Liver (tissue), 9 donors: ENCODE results near the gene DIS3L2. TPM values are rescaled to one million over a fixed set of nuclear protein-coding genes. Genes with fewer than 3 reads are reported as not detected.

Source experiments
- DNase-seq: peaks from one replicate; pipeline ENCODE4 v3.0.0-alpha.2; 2017; ENCODE audit warnings: low spot score
- H3K27ac ChIP-seq, 2 donors: one replicate each; pipeline ENCODE4 v1.7.0; 2013; ENCODE audit warnings: inconsistent platforms in 2 of 2, low read length in 2 of 2, control low read depth in 1 of 2, low read depth in 1 of 2, mild to moderate bottlenecking in 1 of 2
- H3K27me3 ChIP-seq, 4 donors: one replicate each; pipeline versions ENCODE4 v1.6.1 to v1.7.0; 2013; ENCODE audit warnings: low read length in 3 of 4, inconsistent platforms in 1 of 4, mild to moderate bottlenecking in 1 of 4, moderate library complexity in 1 of 4; ENCODE audit not compliant: control insufficient read depth in 4 of 4, insufficient read depth in 4 of 4
- H3K36me3 ChIP-seq, 4 donors: one replicate each; pipeline versions ENCODE4 v1.6.1 to v1.7.0; 2013; ENCODE audit warnings: low read length in 3 of 4, mild to moderate bottlenecking in 3 of 4, low read depth in 1 of 4, moderate library complexity in 1 of 4; ENCODE audit not compliant: control insufficient read depth in 4 of 4, insufficient read depth in 3 of 4
- H3K4me1 ChIP-seq, 4 donors: one replicate each; pipeline versions ENCODE4 v1.6.1 to v1.7.0; 2013; ENCODE audit warnings: low read length in 3 of 4, mild to moderate bottlenecking in 3 of 4, moderate library complexity in 1 of 4; ENCODE audit not compliant: control insufficient read depth in 4 of 4, insufficient read depth in 4 of 4
- H3K4me3 ChIP-seq, 3 donors: one replicate each; pipeline versions ENCODE4 v1.6.1 to v1.7.0; 2013; ENCODE audit warnings: low read length in 3 of 3, control low read depth in 1 of 3, low read depth in 1 of 3, mild to moderate bottlenecking in 1 of 3
- H3K9ac ChIP-seq, 2 donors: one replicate each; pipeline ENCODE4 v1.7.0; 2013; ENCODE audit warnings: low read length in 2 of 2, mild to moderate bottlenecking in 2 of 2, moderate library complexity in 2 of 2, control low read depth in 1 of 2, low read depth in 1 of 2
- H3K9me3 ChIP-seq, 4 donors: one replicate each; pipeline versions ENCODE4 v1.6.1 to v1.7.0; 2013; ENCODE audit warnings: low read length in 3 of 4; ENCODE audit not compliant: control insufficient read depth in 4 of 4
- ATF3 ChIP-seq: IDR thresholded peaks from 2 replicates; pipeline ENCODE4 v1.6.1; 2016; ENCODE audit warnings: antibody characterized with exemption
- CTCF ChIP-seq: fragments of 150-350 bp; IDR thresholded peaks from 2 replicates; pipeline ENCODE4 v1.5.1; 2017; ENCODE audit warnings: improper control_type of control experiment, low read depth, low read length; ENCODE audit not compliant: missing input control
- EGR1 ChIP-seq, 2 donors: IDR thresholded peaks; 2 replicates each; pipeline ENCODE4 v1.6.1; 2016 to 2018; ENCODE audit warnings: antibody characterized with exemption in 2 of 2, low read depth in 2 of 2
- FOXA1 ChIP-seq: IDR thresholded peaks from 2 replicates; pipeline ENCODE4 v1.6.1; 2016; ENCODE audit warnings: antibody characterized with exemption
- FOXA2 ChIP-seq: IDR thresholded peaks from 2 replicates; pipeline ENCODE4 v1.6.1; 2016; ENCODE audit warnings: antibody characterized with exemption
- GABPA ChIP-seq, 2 donors: IDR thresholded peaks in 1 of 2; conservative IDR thresholded peaks in 1 of 2; 2 replicates each; pipeline ENCODE4 v1.6.1; 2016; ENCODE audit warnings: antibody characterized with exemption in 2 of 2, mild to moderate bottlenecking in 1 of 2, moderate library complexity in 1 of 2
- HNF4A ChIP-seq, 2 donors: conservative IDR thresholded peaks; 2 replicates each; pipeline ENCODE4 v1.6.1; 2016; ENCODE audit warnings: antibody characterized with exemption in 2 of 2, mild to moderate bottlenecking in 2 of 2
- HNF4G ChIP-seq: IDR thresholded peaks from 2 replicates; pipeline ENCODE4 v1.6.1; 2016; ENCODE audit warnings: antibody characterized with exemption
- JUND ChIP-seq, 2 donors: IDR thresholded peaks; 2 replicates each; pipeline ENCODE4 v1.6.1; 2016; ENCODE audit warnings: antibody characterized with exemption in 2 of 2
- MAX ChIP-seq: IDR thresholded peaks from 2 replicates; pipeline ENCODE4 v1.6.1; 2016; ENCODE audit warnings: antibody characterized with exemption
- NR2F2 ChIP-seq: IDR thresholded peaks from 2 replicates; pipeline ENCODE4 v1.6.1; 2016; ENCODE audit warnings: antibody characterized with exemption
- RAD21 ChIP-seq, 2 donors: IDR thresholded peaks; 2 replicates each; pipeline ENCODE4 v1.6.1; 2016; ENCODE audit warnings: antibody characterized with exemption in 2 of 2, mild to moderate bottlenecking in 2 of 2
- REST ChIP-seq: IDR thresholded peaks from 2 replicates; pipeline ENCODE4 v1.6.1; 2016; ENCODE audit warnings: antibody characterized with exemption, mild to moderate bottlenecking
- RXRA ChIP-seq, 2 donors: IDR thresholded peaks; 2 replicates each; pipeline ENCODE4 v1.6.1; 2017 to 2018; ENCODE audit warnings: antibody characterized with exemption in 2 of 2, mild to moderate bottlenecking in 1 of 2
- SP1 ChIP-seq: IDR thresholded peaks from 2 replicates; pipeline ENCODE4 v1.6.1; 2018; ENCODE audit warnings: antibody characterized with exemption, mild to moderate bottlenecking
- TAF1 ChIP-seq: conservative IDR thresholded peaks from 2 replicates; pipeline ENCODE4 v1.6.1; 2016; ENCODE audit warnings: antibody characterized with exemption, mild to moderate bottlenecking
- YY1 ChIP-seq: IDR thresholded peaks from 2 replicates; pipeline ENCODE4 v1.6.1; 2016; ENCODE audit warnings: antibody characterized with exemption, mild to moderate bottlenecking
- ZBTB33 ChIP-seq: IDR thresholded peaks from 2 replicates; pipeline ENCODE4 v1.6.1; 2016; ENCODE audit warnings: antibody characterized with exemption
- WGBS: extraction: QIAGEN DNeasy Blood & Tissue Kit; methylation state at CpG from one replicate; pipeline ENCODE4 v1.1.7; 2013; 5-methylcytosine and 5-hydroxymethylcytosine counted together
- polyA plus RNA-seq, 2 donors: library from polyadenylated mRNA; stranded (reverse) in 1 of 2; unstranded in 1 of 2; fragments of 200-250 nt in 1 of 2; fragments of >200 nt in 1 of 2; fragmentation: Nextera tagmentation in 1 of 2; extraction: Ambion mirVana in 1 of 2; gene quantifications; one replicate each; pipeline versions ENCODE4 v1.2.1 to v1.2.3, GENCODE V29; 2013 to 2015
- total RNA-seq, 2 donors: library from RNA; depleted of rRNA; stranded (reverse); fragments of >200 nt; gene quantifications; one replicate each; pipeline ENCODE4 v1.2.3, GENCODE V29; 2014
- donor health status: healthy.
- donor health status: healthy.
- donor health status: healthy.
- donor health status: healthy.
- donor health status: healthy.

DIS3L2 gene
- total and polyA plus RNA-seq, 4 donors = 5.7 to 21.5 (median 8.8) TPM

GRCh38 chr2:231984992-231985391, 23.5 kb downstream of the DIS3L2 start:
- Histone ChIP-seq H3K36me3 (no peaks in the 10 kb centered on the region), H3K9ac (no peak overlapping the region), H3K27me3 (no peaks in the 10 kb centered on the region), H3K9me3 (no peaks in the 10 kb centered on the region), H3K4me3 (no peak overlapping the region), H3K4me1 (no peaks in the 10 kb centered on the region), H3K27ac (no peak overlapping the region)
- no peak for DNase-seq
- TF ChIP-seq RAD21 (IDR thresholded peaks at IDR 0.05) (no peak), HNF4G (no peak), GABPA (IDR thresholded peaks at IDR 0.05 in 1 of 2, conservative IDR thresholded peaks at IDR 0.05 in 1 of 2) (no peak), SP1 (no peak)
- 46% methylated on average over 1 of the region's 1 CpG for WGBS

GRCh38 chr2:231985823-231986261, 24.3 kb downstream of the DIS3L2 start:
- H3K27ac ChIP-seq = no peak overlapping the region
- 89% methylated on average over 8 of the region's 8 CpGs for WGBS
- no peaks in the 10 kb centered on the region for H3K4me1 ChIP-seq

More at GRCh38 chr2:231985823-231986261, 24.3 kb downstream of the DIS3L2 start:
- no peak overlapping the region for H3K9ac ChIP-seq
- no peaks in the 10 kb centered on the region for H3K36me3 ChIP-seq
- TF ChIP-seq GABPA (IDR thresholded peaks at IDR 0.05 in 1 of 2, conservative IDR thresholded peaks at IDR 0.05 in 1 of 2) = no peak
- TF ChIP-seq SP1 = no peak
- TF ChIP-seq MAX = no peak
- TF ChIP-seq CTCF = no peak
- no peak for TF ChIP-seq JUND (IDR thresholded peaks at IDR 0.05)
- TF ChIP-seq NR2F2 = no peak
- no peak for TF ChIP-seq REST
- no peak for TF ChIP-seq HNF4G
- TF ChIP-seq YY1 = no peak
- TF ChIP-seq RAD21 (IDR thresholded peaks at IDR 0.05) = no peak
- no peak for TF ChIP-seq TAF1
- no peak for TF ChIP-seq FOXA1
- TF ChIP-seq HNF4A (conservative IDR thresholded peaks at IDR 0.05) = no peak
- TF ChIP-seq FOXA2 = no peak
- no peak for TF ChIP-seq EGR1 (IDR thresholded peaks at IDR 0.05; ENCODE audit: low read depth in 2 of 2)
- no peak for TF ChIP-seq ZBTB33
- no peak for TF ChIP-seq RXRA (IDR thresholded peaks at IDR 0.05)
- TF ChIP-seq ATF3 = no peak
- DNase-seq = no peak
- no peak overlapping the region for H3K4me3 ChIP-seq
- no peaks in the 10 kb centered on the region for H3K27me3 ChIP-seq
- no peaks in the 10 kb centered on the region for H3K9me3 ChIP-seq
